ENCODE data around the gene LRRC71. TPM values are rescaled to one million over a fixed set of nuclear protein-coding genes. Genes with fewer than 3 reads are reported as not detected.

LRRC71 gene
- total RNA-seq, 2 experiments from 2014 or later = not detected

DNA sequence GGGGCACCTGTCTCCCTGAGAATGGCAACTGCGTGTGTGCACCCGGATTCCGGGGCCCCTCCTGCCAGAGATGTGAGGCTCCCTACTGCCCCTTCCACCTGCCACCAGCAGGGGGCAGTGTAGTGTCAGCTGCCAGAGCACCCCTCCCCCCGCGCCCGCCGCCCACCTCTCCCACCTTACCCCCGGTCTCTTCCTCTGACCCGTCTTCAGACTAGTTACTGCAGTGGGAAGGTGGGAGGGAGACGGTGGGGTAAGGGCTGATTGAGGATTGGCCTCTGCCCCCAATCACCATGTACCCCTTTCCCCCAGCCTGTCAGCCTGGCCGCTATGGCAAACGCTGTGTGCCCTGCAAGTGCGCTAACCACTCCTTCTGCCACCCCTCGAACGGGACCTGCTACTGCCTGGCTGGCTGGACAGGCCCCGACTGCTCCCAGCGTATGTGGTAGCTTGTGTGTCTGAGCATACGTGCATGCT is 10.1 kb upstream of the LRRC71 start:
- H3K9me3 Mint-ChIP-seq = no peaks in the 10 kb centered on the region
- no peaks in the 10 kb centered on the region for H3K4me1 Mint-ChIP-seq (ENCODE audit: low read depth)
- peak; percentile 83 for TF ChIP-seq CTCF (IDR thresholded peaks at IDR 0.05)
- H3K36me3 ChIP-seq (ENCODE audit: insufficient read depth, low read length) = no peaks in the 10 kb centered on the region
- ATAC-seq (ENCODE audit: poor library complexity) = peak; percentile 70
- CTCF ChIA-PET = interaction anchor here (0.7 to 2.1 kb wide), 2 partner anchors 11 to 17 kb away, joined by 5 to 6 read pairs; no protein-coding TSS in a partner anchor
- peaks cover 0 to 7% of the 10 kb centered on the region in 2 experiments for H3K27me3 ChIP-seq (ENCODE audit: control insufficient read depth in 1 of 2, insufficient read depth in 2 of 2, low read length in 2 of 2)
- no peak overlapping the region for H3K27ac Mint-ChIP-seq
- POLR2A ChIA-PET = interaction anchor here (0.7 kb wide), 1 partner anchor 107 kb away, joined by 3 read pairs; no protein-coding TSS in a partner anchor
- no peaks in the 10 kb centered on the region for H3K36me3 Mint-ChIP-seq (ENCODE audit: low read depth)
- H3K9me3 ChIP-seq (ENCODE audit: control insufficient read depth in 1 of 2, insufficient read depth in 1 of 2, low read length in 2 of 2) = peaks cover 0 to 18% of the 10 kb centered on the region in 2 experiments
- no peak overlapping the region for H3K4me3 ChIP-seq (ENCODE audit: low read length)
- no peak overlapping the region for H3K27ac ChIP-seq (ENCODE audit: low read depth in 1 of 2, low read length in 2 of 2)
- H3K4me3 Mint-ChIP-seq = no peak overlapping the region
- peak; percentile 17 to 79 (median 48) for DNase-seq
- peaks cover 32% of the 10 kb centered on the region for H3K27me3 Mint-ChIP-seq
- H3K4me1 ChIP-seq (ENCODE audit: insufficient read depth, low read length) = no peaks in the 10 kb centered on the region
- intact Hi-C loops (cut with DNase I, micrococcal nuclease) = loop anchor here (2.0 to 5.0 kb wide), 3 partner anchors 52 to 167 kb away; no protein-coding TSS in a partner anchor

DNA sequence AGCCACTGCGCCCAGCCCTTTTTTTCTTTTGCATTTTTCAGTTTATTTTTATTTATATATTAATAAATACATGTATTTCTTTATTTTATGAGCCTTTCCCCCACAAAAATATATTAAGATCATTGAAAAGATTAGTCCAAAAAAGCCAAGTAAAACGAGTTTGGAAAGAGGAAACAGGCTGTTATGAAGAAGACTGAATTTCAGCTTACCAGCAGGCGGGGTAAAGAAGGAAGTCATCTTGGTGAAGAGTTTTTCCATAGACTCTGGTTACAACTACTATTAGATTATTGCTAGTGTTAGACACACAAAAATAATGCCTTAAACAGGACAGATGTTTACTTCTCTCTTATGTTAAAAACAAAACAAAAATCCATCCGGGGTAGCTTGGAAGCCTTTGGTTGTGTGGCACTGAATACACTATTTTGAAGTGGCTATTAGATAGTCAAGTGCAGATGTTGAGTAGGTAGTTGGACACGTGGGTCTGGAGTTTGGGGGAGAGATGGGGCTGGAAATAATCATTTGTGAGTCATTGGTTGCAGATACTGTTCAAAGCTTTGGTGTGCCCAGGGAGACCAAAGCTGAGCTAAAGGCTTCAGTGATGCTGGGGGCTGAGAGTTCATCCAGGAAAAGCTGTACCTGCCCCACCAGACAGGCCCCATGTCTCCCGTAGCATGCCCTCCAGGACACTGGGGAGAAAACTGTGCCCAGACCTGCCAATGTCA is 8.7 kb upstream of the LRRC71 start:
- intact Hi-C loops (cut with DNase I, micrococcal nuclease) = loop anchor here (2.0 to 5.0 kb wide), 3 partner anchors 51 to 166 kb away; no protein-coding TSS in a partner anchor

DNA sequence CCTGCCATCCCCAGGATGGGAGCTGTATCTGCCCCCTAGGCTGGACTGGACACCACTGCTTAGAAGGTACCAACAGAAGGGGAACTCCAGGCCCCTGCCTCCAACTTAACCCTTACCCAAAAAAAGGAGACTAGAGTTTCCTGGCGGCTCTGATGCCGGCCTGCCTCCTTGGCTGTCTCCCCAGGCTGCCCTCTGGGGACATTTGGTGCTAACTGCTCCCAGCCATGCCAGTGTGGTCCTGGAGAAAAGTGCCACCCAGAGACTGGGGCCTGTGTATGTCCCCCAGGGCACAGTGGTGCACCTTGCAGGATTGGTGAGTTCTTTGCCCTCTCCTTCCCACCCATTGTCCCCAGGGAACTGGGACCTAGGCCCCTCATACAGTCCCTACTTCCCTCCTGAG is 8.1 kb upstream of the LRRC71 start:
- H3K9me3 ChIP-seq (ENCODE audit: control insufficient read depth in 1 of 2, insufficient read depth in 1 of 2, low read length in 2 of 2) = peaks cover 0 to 9% of the 10 kb centered on the region in 2 experiments
- peaks cover 3 to 7% of the 10 kb centered on the region in 2 experiments for H3K27me3 ChIP-seq (ENCODE audit: control insufficient read depth in 1 of 2, insufficient read depth in 2 of 2, low read length in 2 of 2)
- no peaks in the 10 kb centered on the region for H3K9me3 Mint-ChIP-seq
- ChIA-PET CTCF (no interaction called here), POLR2A (interaction anchor here (0.6 kb wide), 1 partner anchor 16 kb away, joined by 4 read pairs; no protein-coding TSS in a partner anchor)
- no peak overlapping the region for H3K27ac ChIP-seq (ENCODE audit: low read depth in 1 of 2, low read length in 2 of 2)
- H3K27me3 Mint-ChIP-seq = peaks cover 49% of the 10 kb centered on the region
- ATAC-seq (ENCODE audit: poor library complexity) (no peak), DNase-seq (no peak)
- H3K36me3 Mint-ChIP-seq (ENCODE audit: low read depth) = no peaks in the 10 kb centered on the region
- TF ChIP-seq CTCF (IDR thresholded peaks at IDR 0.05) = no peak
- H3K4me3 Mint-ChIP-seq = no peak overlapping the region
- no peaks in the 10 kb centered on the region for H3K4me1 ChIP-seq (ENCODE audit: insufficient read depth, low read length)
- no peak overlapping the region for H3K4me3 ChIP-seq (ENCODE audit: low read length)
- H3K4me1 Mint-ChIP-seq (ENCODE audit: low read depth) = no peaks in the 10 kb centered on the region
- no peak overlapping the region for H3K27ac Mint-ChIP-seq
- no peaks in the 10 kb centered on the region for H3K36me3 ChIP-seq (ENCODE audit: insufficient read depth, low read length)
- intact Hi-C loops (cut with DNase I, micrococcal nuclease) = loop anchor here (5.0 kb wide), 2 partner anchors 50 to 165 kb away; no protein-coding TSS in a partner anchor

More for the DNA sequence above, 8.7 kb upstream of the LRRC71 start:
- TF ChIP-seq CTCF (IDR thresholded peaks at IDR 0.05) = no peak
- no peak for DNase-seq
- H3K4me3 Mint-ChIP-seq = no peak overlapping the region
- POLR2A ChIA-PET = no interaction called here
- H3K36me3 Mint-ChIP-seq (ENCODE audit: low read depth) = no peaks in the 10 kb centered on the region
- H3K4me1 Mint-ChIP-seq (ENCODE audit: low read depth) = no peaks in the 10 kb centered on the region
- peaks cover 0 to 10% of the 10 kb centered on the region in 2 experiments for H3K9me3 ChIP-seq (ENCODE audit: control insufficient read depth in 1 of 2, insufficient read depth in 1 of 2, low read length in 2 of 2)
- ATAC-seq (ENCODE audit: poor library complexity) = no peak
- H3K4me1 ChIP-seq (ENCODE audit: insufficient read depth, low read length) = no peaks in the 10 kb centered on the region
- no peaks in the 10 kb centered on the region for H3K9me3 Mint-ChIP-seq
- H3K36me3 ChIP-seq (ENCODE audit: insufficient read depth, low read length) = no peaks in the 10 kb centered on the region
- H3K27ac Mint-ChIP-seq = no peak overlapping the region
- no peak overlapping the region for H3K27ac ChIP-seq (ENCODE audit: low read depth in 1 of 2, low read length in 2 of 2)
- H3K27me3 ChIP-seq (ENCODE audit: control insufficient read depth in 1 of 2, insufficient read depth in 2 of 2, low read length in 2 of 2) = peaks cover 3 to 6% of the 10 kb centered on the region in 2 experiments
- peaks cover 45% of the 10 kb centered on the region for H3K27me3 Mint-ChIP-seq
- H3K4me3 ChIP-seq (ENCODE audit: low read length) = no peak overlapping the region
- CTCF ChIA-PET = interaction anchor here (0.7 kb wide), 1 partner anchor 163 kb away, joined by 3 read pairs; no protein-coding TSS in a partner anchor
